Fibroblast of peridontal ligament (primary cell): ENCODE data around the gene FKBP1B.
"Not testable (repeated sequence)": the region's sequence is repeated elsewhere in the genome, so short reads cannot be mapped to it uniquely, and the experiment has no call there.

Experiments used
- DNase-seq: peaks from one replicate; pipeline ENCODE4 v3.0.0-alpha.2; 2010; ENCODE audit errors: extremely low read depth

Gene FKBP1B

DNA sequence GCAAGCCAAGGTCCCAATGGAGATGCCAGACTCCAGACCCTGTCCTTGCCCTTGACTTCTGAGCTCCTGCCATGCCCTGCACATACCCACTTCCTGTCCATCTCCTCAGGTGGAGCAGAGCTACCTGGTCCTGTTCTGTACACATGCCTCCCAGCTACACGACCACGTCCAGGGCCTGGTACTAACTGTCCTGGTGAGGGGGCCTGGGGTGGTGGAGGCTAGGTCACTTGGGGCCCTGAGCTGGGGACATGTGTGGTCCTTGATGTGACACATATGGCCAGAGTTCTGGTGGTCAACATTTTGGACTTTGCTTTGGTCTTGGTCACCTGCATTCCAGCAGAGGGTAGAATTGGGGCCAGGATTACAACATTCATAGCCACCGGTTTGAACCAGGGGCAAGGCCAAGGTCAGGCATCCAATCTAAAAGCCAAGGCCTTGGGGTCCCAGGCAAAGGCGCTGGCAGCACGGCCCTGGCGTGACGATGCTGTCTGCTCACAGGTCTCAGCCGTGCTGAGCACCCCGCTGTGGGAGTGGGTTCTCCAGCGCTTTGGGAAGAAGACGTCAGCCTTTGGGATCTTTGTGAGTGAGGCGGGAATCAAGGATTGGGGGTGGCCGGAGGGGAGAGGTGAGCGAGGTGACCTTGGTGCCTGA, 27.1 kb upstream of the FKBP1B start:
- DNase-seq, result no peak

DNA sequence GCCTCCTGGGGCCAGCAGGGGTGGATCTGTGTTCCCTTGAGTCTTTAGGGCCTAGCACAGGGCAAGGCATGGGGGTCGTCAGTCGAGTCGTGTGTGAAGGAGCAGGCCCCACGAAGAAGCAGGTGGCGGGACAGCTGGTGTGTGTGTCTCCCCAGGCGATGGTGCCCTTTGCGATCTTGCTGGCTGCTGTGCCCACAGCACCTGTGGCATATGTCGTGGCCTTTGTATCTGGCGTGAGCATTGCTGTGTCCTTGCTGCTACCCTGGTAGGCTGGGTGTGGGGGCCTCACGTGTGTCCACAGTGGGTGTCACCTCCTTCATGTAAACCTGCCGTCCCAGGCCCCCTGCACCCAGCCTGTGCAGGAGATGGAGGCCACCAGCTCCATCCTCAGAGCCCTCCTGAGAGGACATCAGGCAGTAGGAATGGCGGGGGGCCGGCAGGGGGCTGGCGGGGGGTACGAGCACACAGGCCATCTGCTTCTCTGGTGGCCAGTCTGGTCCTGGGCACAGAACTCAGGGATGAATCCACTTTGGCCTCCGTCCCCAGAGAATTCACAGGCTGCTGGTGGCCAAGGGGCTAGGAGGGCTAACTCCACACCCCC, 26.5 kb upstream of the FKBP1B start:
- DNase-seq, result no peak

DNA sequence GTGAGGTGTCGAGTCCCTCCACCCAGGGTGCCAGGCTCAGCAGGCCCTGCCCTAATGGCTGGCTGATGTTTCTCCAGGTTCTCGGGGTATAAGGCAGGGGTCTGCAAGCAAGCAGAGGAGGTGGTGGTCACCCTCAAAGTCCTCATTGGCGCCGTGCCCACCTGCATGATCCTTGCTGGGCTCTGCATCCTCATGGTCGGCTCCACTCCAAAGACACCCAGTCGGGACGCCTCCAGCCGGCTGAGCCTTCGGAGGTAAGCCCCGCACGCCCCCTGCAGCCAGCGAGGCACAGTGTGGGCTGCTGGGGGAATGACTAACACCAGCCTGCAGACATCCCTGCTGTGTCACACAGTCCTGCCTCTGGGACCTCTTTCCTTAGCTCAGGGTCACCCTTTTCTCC, 25.5 kb upstream of the FKBP1B start:
- DNase-seq, result no peak

DNA sequence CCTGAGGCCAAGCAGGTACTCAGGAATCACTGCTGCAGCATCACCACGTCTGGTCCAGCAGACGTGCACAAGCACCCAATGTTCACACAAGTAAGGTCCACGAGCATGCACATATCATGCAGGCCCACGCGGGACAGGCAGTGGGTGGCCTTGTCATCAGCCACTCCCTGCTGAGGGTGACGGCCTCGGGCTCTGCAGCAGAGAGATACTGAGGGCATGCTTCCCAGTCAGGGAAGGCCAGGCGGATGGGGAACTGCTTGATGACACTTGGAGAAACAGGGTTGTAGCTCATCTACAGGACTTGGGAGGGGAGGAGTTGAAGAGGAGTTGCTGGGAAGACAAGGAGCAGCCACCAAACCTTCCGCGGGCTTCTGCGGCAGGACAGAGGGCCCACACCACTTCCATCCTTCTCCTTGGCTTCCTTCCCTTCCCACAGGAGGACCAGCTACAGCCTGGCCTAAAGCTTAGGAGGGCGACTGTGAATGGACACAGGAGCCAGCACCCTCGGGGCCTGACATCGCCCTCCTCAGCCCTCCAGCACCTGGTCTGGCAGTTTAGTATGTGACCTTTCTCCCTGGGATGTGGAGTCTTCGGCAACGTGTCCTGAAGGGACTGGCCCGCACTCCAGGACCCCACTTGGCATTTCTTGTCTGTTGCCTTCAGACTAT, 24.4 kb upstream of the FKBP1B start:
- no peak for DNase-seq

DNA sequence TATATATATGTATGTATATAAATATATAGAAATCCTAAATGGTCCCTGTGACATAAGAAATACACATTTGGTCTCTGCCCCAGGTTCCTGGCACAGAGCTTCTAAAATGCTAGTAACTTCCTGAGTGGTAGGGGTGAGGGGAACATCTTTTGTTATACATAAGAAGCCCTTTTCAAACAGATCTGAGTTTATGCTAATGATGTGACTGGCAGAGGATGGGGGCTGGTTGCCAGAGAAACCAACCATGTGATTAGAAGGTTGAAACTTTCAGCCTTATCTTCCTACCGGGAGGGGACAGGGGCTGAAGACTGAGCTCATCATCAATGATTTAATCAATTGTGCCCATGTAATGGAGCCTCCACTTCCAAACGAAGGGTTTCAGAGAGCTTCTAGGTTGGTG, 23.3 kb upstream of the FKBP1B start:
- no peak for DNase-seq

DNA sequence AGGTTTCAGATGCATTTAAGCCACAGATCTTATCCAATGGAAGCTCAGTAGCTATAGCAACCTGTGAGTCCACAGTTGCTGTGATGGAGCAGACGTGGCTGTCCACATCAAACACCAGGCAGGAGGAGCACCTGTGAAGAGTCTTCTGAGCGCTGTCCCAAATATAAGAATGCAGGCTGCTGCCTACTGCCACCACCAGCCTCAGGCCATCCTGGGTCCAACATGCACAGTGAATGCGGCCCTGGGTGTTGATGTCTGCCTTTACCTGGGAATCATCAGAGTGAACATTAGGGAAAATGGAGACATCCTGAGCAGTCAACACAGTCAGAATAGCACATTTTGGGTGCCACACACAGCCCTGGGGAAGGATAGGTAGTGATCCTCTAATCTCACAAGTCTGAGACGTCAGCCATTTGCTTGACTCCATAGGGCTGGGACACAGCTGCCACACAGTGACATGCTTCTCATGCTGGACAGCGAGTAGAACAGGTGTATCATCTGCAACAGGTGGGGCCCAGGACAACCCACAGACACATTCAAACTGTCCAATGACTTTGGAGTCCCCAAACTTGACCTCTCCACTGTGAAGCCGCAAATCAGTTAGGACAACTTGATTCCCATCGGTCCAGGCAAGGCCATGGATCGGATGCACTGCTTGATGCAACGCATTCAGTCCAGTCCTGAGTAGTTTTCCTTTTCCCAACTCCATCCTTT, 10.6 kb upstream of the FKBP1B start:
- DNase-seq, result no peak

DNA sequence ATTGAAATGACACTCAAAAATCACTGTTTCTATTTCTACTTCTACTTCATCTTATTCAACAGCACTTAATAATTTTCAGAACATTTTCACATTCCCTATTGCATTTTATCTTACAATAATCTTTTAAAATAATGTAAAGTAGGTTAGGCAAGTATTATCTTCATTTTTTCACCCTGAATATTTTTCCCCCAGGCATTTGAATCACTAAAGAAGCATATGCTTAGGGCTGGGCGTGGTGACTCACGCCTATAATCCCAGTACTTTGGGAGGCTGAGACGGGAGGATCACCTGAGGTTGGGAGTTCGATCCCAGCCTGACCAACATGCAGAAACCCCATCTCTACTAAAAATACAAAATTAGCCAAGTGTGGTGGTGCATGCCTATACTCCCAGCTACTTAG, 9.0 kb upstream of the FKBP1B start:
- DNase-seq, result no peak

DNA sequence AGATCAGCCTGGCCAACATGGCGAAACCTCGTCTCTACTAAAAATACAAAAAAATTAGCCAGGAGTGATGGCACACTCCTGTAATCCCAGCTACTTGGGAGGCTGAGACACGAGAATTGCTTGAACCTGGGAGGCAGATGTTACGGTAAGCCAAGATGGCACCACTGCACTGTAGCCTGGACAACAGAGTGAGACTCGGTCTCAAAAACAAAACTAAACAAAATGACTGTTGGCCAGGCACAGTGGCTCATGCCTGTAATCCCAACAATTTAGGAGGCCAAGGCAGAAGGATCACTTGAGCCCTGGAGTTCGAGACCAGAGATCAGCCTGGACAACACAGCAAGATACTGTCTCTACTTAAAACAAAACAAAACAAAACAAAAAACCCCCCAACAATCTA, 6.4 kb upstream of the FKBP1B start:
- not testable (repeated sequence) for DNase-seq

DNA sequence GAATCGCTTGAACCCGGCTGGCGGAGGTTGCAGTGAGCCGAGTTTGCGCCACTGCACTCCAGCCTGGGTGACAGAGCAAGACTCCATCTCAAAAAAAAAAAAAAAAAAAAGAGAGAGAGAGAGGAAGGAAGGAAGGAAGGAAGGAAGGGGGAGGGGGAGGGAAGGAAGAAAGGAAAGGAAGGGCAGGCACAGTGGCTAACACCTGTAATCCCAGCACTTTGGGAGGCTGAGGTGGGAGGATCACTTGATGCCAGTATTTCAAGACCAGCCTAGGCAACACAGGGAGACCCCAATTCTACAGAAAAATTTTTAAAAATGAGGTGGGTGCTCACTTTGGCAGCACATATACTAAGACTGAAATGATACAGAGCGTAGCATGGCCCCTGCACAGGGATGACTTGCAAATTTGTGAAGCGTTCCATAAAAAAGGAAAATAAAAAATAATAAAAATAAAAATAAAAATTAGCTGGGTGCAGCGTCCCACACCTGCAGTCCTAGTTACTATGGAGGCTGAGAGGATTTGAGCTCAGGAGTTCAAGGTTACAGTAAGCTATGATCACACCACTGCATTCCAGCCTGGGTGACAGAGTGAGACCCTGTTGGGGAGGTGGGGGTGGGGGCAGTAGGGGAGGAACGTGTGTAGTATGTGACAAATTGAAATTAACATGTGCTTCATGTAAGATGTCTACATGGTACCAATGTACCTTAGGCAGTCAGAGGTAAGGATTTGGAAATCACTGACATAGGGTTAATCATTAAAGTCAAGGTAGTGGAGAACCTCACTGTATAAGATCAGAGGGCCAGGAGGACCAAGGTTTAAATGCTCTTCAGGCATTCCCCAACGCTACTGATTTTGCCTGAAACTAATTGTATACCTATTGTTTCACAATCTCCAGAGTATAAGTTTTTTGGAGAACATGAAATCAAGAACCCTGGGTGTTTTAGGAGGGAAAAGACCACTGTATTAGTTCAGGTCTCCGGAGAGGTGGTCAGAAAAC, 3.7 kb upstream of the FKBP1B start:
- no peak for DNase-seq

DNA sequence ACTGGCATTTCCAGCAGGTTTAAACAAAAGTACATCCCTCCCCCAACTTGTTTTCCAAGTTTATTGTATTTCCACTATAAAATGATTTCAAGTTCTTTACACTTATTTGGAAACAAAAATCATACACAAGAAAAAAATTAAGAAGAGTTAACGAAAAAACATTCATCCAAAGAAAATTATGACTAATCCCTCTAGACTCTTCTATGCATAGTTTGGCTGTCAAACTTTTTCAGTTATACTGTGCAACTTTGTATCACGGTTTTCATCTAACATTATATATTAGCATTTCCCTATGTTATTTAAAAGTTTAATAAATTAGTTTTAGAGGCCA, 3.0 kb upstream of the FKBP1B start:
- DNase-seq, result no peak

DNA sequence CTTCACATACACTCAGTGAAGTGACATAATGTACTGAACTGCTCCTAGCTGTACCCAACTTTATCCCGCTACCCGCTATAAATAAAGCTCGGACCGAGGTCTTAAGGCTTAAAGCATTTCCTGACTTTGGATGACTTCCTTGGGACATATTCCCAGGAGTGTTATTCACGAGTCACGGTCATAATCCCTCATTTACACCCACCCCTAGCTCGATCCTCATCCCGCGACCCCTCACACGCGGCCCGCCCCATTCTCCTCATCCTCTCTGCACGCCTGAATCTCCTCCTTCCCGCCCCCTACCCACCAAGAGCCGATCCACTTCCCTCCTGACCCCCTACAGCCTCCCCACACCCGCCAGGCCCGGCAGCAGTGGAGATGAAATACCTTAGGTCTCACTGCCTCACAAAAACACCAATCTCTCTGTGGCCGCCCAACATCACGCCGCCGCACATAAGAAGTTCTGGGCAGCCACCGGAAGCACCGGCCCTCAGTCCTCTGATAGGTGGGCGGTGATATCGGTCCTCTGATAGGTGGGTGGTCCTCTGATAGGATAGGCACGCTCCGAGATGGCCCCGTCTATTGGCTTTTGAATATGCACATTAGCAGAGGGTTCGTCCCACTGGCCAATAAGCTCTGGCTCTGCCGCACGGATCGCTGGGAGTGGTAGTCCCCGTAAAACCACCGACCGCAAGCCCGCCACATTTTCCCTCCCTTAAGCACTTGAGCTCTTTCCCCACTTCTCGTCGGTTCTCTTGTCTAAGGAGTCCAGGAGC, 2.4 kb upstream of the FKBP1B start, which contains the start of gene WDCP:
Gene WDCP, minus strand, starts transcription at position 462 of the 773 bp plus-strand sequence. CDS start 7,897 bp downstream, outside the sequence.
- peak; percentile 98 for DNase-seq

DNA sequence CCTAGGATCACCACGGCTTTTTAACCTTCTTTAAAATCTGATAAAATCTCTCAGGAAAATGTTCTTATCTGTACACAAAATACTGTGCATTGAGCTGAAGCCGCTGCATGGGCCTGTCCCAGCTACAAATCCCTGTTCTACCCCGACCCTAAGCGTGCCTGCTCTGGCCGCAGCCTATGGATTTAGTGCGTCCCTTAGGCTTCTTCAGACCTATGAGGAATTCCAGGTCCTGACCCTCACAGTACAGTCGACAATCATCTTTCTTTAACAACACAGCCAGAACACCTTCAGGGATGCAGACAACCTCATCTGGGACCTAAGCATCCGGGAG, 1.9 kb upstream of the FKBP1B start:
- no peak for DNase-seq

DNA sequence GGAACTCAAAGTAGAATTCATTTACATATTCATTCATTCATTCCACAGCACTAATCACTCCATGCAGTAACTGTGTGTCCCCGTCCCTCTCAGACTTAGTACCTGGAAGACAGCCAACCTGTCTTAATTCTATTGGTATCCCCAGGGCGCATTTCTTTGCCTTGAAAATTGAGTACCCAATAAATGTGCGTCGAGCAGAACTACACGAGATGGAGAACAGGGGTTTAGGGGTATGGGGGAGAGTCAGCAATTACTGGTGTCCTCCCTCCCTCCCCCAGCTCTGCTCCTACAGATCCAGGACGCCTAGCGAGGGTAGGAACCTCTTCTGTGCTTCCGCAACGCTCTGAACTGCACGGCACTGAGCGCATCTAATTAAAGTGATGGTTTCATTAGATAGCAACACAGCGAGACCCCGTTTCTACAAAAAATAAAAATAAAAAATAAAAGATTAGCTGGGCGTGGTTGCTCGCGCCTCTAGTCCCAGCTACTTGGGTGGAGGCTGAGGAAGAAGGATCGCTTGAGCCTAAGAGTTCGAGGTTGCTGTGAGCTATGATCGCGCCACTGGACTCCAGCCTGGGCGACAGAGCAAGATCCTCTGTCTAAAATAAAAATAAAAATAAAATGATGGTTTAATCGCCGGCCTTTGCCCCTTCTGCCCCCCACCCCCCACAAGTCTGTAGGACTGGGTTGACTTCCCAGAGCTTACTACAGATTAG, 614 bp upstream of the FKBP1B start:
- DNase-seq, result no peak

DNA sequence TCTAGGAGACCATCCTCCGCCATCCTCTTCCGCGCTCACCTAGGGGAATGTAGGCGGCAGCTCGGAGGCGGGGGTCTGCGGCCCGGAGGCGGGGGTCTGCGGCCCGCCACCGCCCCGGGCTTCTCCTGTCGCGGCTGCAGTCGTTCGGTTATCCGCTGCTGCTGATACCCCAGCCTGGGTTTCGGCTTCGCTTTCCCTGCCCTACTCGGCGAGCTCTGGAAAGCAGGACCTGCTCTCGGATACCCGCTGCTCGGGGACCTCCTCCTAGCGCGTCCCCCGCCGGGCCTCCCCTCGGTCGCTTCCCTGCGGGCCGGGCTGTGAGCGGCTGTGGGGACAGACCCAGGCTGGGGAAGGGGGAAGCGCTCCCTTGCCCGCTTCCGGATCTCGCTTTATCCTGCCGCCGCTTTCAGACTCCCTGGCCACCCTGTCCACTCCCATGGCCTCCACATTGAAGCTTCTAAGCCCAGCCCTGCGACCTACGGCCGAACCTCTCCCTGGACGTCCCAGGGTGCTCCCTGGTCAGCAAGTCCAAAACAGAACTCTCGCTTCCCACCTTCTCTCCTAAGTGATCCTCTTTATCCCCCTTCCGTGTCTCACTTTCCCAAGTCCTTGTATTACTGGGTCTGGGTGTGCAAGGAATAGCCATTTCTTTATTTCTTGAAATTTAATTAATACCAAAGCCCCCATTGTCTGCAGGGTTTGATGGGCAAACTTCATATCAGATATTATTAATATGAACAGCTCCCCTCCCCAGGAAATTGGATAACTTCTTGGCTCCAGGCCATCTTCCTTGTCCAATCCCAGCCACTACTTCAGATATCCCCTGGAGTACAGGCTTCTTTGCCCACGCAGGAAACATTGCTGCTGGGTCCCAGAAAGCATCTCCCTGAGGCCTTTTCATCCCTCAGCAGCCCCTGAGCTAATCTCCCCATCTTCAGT, 769 bp downstream of the FKBP1B start:
- no peak for DNase-seq

DNA sequence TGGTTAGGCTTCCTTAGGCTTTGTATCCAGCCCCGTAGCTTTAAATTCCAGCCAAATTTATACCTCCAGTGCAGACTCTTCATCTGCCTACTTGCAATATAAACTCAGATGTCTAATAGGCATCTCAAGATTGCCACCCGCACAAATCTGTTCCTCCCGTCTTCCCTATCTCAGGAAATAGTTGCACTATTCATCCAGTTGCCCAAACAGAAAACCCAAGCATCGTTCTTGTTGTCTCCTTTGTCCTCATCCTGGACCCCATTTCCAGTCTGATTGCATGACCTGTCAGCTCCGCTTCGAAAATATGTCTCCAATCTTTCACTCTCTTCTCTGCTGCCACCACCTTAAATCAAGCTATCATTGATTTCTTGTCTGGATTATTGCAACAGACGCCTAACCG, 2.3 kb downstream of the FKBP1B start:
- DNase-seq, result no peak

DNA sequence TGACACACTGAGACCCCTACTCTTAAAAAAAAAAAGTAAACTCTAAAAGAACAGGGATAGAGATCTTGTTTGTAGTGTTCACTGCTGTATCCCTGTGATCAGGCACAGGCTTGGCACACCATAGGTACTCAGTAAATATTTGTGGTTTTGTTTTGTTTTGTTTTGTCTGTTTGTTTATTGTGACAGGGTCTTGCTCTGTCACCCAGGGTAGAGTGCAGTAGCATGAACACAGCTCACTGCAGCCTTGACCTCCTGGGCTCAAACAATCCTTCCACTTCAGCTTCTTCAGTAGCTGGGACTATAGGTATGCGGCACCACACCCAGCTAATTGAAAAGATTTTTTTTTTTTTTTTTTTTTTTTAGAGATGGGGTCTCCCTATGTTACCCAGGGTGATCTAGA, 3.4 kb downstream of the FKBP1B start:
- no peak for DNase-seq

DNA sequence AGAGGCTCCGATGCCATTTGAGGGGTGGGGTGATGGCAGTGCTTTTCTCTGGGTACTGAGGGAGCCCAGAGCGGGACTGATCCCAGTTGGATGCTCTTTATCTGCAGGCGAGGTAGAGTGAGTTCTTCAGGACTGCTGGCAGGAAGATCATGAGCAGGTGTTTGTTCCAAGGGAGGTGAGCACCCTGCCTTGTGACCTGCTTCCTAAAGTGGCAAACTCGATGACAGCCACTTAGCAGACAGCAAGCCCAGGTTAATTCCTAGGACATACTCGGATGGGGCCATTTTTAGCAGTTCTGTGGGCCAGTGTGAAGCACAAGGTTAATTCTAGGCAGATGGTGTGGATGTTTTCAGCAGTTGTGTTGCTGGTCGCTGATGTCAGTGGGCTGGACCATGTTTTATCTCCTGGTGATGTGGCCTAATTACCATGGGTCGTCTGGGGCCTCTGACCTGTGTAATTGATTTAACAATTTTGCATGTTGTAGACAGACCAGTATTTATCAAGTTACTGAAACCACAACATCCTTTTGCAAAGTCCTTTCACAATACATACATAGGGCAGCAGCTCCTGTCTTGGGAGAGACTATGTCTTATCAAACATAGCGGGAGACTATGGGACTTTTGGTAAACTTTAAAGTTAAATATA, 4.9 kb downstream of the FKBP1B start:
- DNase-seq, result no peak

DNA sequence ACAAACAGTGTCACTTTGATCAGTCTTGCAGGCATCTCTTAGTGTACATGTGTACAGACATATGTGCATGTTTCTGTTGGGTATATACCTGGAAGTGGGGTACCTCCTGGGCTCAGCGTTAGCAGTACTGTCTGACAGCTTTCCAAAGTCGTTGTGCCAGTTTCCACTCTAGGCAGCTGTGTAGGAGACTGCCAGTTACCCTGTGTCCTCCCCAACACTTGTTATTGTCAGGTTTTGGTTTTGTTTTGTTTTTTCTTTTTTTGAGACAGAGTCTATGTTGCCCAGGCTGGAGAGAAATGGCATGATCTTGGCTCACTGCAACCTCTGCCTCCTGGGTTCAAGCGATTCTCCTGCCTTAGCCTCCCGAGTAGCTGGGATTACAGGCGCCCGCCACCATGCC, 6.2 kb downstream of the FKBP1B start:
- DNase-seq, result no peak
